HAP-1 (cell line): ENCODE results near the gene IRS2.
"Not testable (repeated sequence)": the region's sequence is repeated elsewhere in the genome, so short reads cannot be mapped to it uniquely, and the experiment has no call there.

Source experiments
- DNase-seq, 2 experiments: peaks; one replicate each; pipeline ENCODE4 v3.0.0-alpha.2; 2016 to 2020; ENCODE audit warnings: low spot score in 2 of 2
- H3K27me3 ChIP-seq: fragments of 250-450 bp; sonication (Bioruptor Pico); 2 replicates; pipeline ENCODE4 v1.5.1; 2020; ENCODE audit warnings: low read depth, mild to moderate bottlenecking, moderate library complexity
- H3K36me3 ChIP-seq: fragments of 250-450 bp; sonication (Bioruptor Pico); replicated peaks from 2 replicates; pipeline ENCODE4 v1.5.1; 2020; ENCODE audit warnings: mild to moderate bottlenecking
- H3K4me1 ChIP-seq: fragments of 250-450 bp; sonication (Bioruptor Pico); 2 replicates; pipeline ENCODE4 v1.5.1; 2020; ENCODE audit warnings: mild to moderate bottlenecking
- H3K4me3 ChIP-seq: fragments of 250-450 bp; sonication (Bioruptor Pico); 2 replicates; pipeline ENCODE4 v1.5.1; 2020; ENCODE audit warnings: mild to moderate bottlenecking, moderate library complexity
- H3K9me3 ChIP-seq: fragments of 250-450 bp; sonication (Bioruptor Pico); 2 replicates; pipeline ENCODE4 v1.5.1; 2020; ENCODE audit warnings: mild to moderate bottlenecking, moderate library complexity
- in situ Hi-C: fragments of 300-500 bp; cut with MboI; formaldehyde crosslinking; loops from 3 replicates; pipeline ENCODE4 v1.14.3; 2020; ENCODE audit warnings: low sequenced_read_pairs, inconsistent platforms, mixed read lengths

Gene IRS2

GRCh38 chr13:109737046-109737573 lies 49.3 kb downstream of the IRS2 start:
- H3K9me3 ChIP-seq = no peaks in the 10 kb centered on the region
- H3K27me3 ChIP-seq = no peaks in the 10 kb centered on the region
- no peak for DNase-seq
- H3K4me1 ChIP-seq = no peaks in the 10 kb centered on the region
- in situ Hi-C loops = no loop called here
- no peaks in the 10 kb centered on the region for H3K36me3 ChIP-seq
- H3K4me3 ChIP-seq = no peak overlapping the region

DNA sequence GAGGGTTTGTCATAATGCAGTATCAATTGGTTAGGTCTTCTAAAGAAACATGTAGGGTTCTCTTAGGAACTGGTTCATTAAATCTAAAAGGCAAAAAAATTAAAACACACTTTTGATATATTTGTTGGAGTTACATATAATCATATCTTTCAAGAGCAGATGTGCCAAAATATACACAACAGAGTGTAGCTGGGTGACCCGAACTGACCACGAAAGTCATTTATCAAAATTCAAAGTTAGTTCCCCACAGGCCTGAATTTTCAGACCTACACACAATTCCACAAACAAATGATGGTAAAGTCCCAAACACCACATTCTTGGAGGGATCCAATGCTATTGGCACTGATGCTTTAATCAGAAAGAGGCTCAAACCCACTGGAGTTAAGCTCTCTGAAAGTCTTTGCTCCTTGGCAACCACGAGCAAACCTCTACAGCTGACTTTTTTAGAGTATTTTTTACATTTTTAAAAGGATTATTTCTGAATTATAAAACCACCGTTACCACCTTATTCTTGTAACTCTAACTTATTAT lies 50.9 kb downstream of the IRS2 start:
- H3K9me3 ChIP-seq = no peaks in the 10 kb centered on the region
- no peak for DNase-seq
- H3K27me3 ChIP-seq = no peaks in the 10 kb centered on the region
- H3K36me3 ChIP-seq = no peaks in the 10 kb centered on the region
- no peak overlapping the region for H3K4me3 ChIP-seq
- no peaks in the 10 kb centered on the region for H3K4me1 ChIP-seq
- in situ Hi-C loops = no loop called here

GRCh38 chr13:109734002-109734785 lies 52.2 kb downstream of the IRS2 start:
- Histone ChIP-seq H3K27me3 (no peaks in the 10 kb centered on the region), H3K36me3 (no peaks in the 10 kb centered on the region), H3K4me3 (no peak overlapping the region), H3K4me1 (no peaks in the 10 kb centered on the region), H3K9me3 (no peaks in the 10 kb centered on the region)
- in situ Hi-C loops = no loop called here
- no peak for DNase-seq

GRCh38 chr13:109733550-109733949 lies 52.8 kb downstream of the IRS2 start:
- in situ Hi-C loops = no loop called here
- no peaks in the 10 kb centered on the region for H3K27me3 ChIP-seq
- no peak overlapping the region for H3K4me3 ChIP-seq
- no peaks in the 10 kb centered on the region for H3K36me3 ChIP-seq
- H3K9me3 ChIP-seq = no peaks in the 10 kb centered on the region
- no peaks in the 10 kb centered on the region for H3K4me1 ChIP-seq
- DNase-seq = no peak

- H3K9me3 ChIP-seq, H3K27me3 ChIP-seq, DNase-seq, H3K36me3 ChIP-seq, H3K4me1 ChIP-seq, H3K4me3 ChIP-seq, in situ Hi-C loops: not testable (repeated sequence)
These were observed 53.8 kb downstream of the IRS2 start for GRCh38 chr13:109732470-109733170.

GRCh38 chr13:109730812-109731335 lies 55.5 kb downstream of the IRS2 start:
- Histone ChIP-seq H3K36me3 (no peaks in the 10 kb centered on the region), H3K4me1 (no peaks in the 10 kb centered on the region), H3K27me3 (no peaks in the 10 kb centered on the region), H3K9me3 (no peaks in the 10 kb centered on the region), H3K4me3 (no peak overlapping the region)
- in situ Hi-C loops = no loop called here
- no peak for DNase-seq

- DNase-seq = no peak
- Histone ChIP-seq H3K4me3 (no peak overlapping the region), H3K27me3 (no peaks in the 10 kb centered on the region), H3K9me3 (no peaks in the 10 kb centered on the region), H3K36me3 (no peaks in the 10 kb centered on the region), H3K4me1 (no peaks in the 10 kb centered on the region)
- in situ Hi-C loops = no loop called here
These were observed 57.3 kb downstream of the IRS2 start for GRCh38 chr13:109728791-109729731.

GRCh38 chr13:109728061-109728460 lies 58.3 kb downstream of the IRS2 start:
- Histone ChIP-seq H3K4me3 (no peak overlapping the region), H3K4me1 (no peaks in the 10 kb centered on the region)
- in situ Hi-C loops = no loop called here

GRCh38 chr13:109727251-109727650 lies 59.1 kb downstream of the IRS2 start:
- Histone ChIP-seq H3K4me1 (no peaks in the 10 kb centered on the region), H3K4me3 (no peak overlapping the region)

More at GRCh38 chr13:109728061-109728460, 58.3 kb downstream of the IRS2 start:
- H3K27me3 ChIP-seq = no peaks in the 10 kb centered on the region
- no peaks in the 10 kb centered on the region for H3K9me3 ChIP-seq
- DNase-seq = no peak
- no peaks in the 10 kb centered on the region for H3K36me3 ChIP-seq

DNA sequence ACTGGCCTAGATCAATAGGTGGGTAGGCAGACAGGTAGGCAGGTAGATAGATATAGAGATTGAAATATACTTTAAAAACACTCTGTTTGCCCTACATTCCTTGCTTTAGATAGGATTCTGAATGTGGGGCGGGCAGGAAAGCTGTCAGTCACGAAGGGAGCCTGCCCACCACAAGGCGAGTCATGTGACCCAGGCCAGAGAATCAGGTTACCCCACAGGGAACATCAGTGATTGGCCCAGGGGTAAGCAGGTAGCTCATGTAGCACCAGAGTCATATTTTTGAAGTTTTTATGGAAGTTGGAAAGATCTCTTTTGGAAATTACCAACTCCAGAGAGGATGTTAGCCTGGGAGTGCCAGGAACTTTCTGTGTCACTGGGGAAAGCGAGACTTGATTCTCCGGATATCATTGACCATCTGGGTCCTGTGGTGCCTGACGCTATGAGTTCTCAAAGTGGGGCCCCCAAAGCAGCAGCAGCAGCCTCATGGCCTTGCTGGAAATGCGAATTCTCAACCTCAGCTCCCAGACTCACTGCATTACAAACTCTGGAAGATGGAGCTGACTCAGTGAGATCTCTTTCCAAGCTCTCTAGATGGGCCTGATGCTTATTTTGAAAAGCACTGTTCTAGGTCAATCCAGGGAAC lies 60.3 kb downstream of the IRS2 start:
- no peaks in the 10 kb centered on the region for H3K36me3 ChIP-seq

More at GRCh38 chr13:109727251-109727650, 59.1 kb downstream of the IRS2 start:
- in situ Hi-C loops = no loop called here
- Histone ChIP-seq H3K27me3 (no peaks in the 10 kb centered on the region), H3K36me3 (no peaks in the 10 kb centered on the region), H3K9me3 (no peaks in the 10 kb centered on the region)
- DNase-seq = no peak

GRCh38 chr13:109725297-109725696 lies 61.1 kb downstream of the IRS2 start:
- no peak for DNase-seq

More for the DNA sequence above, 60.3 kb downstream of the IRS2 start:
- Histone ChIP-seq H3K27me3 (no peaks in the 10 kb centered on the region), H3K9me3 (no peaks in the 10 kb centered on the region), H3K4me1 (no peaks in the 10 kb centered on the region), H3K4me3 (no peak overlapping the region)
- DNase-seq = no peak
- in situ Hi-C loops = no loop called here

DNA sequence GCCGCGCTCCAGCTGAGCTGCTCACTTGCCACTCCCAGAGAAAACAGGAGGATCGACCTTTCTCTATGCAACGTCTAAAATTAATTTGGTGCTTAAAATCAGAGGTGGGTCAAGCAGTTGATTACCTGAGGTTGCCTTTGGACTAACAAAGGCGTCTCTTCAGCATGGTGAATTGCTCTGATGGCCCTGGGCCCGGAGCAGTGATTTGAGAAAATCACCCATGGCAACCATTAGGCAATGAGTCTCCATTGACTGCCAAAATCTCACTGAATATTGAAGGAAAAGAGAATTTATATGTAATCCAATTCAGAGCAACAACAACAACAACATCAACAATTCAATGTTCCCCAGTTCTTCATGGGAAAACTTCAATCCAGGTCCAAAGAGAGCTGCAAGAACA lies 61.8 kb downstream of the IRS2 start:
- DNase-seq = no peak
- Histone ChIP-seq H3K36me3 (no peaks in the 10 kb centered on the region), H3K4me1 (no peaks in the 10 kb centered on the region), H3K9me3 (no peaks in the 10 kb centered on the region), H3K4me3 (no peak overlapping the region), H3K27me3 (no peaks in the 10 kb centered on the region)
- in situ Hi-C loops = no loop called here

More at GRCh38 chr13:109725297-109725696, 61.1 kb downstream of the IRS2 start:
- Histone ChIP-seq H3K27me3 (no peaks in the 10 kb centered on the region), H3K4me3 (no peak overlapping the region), H3K4me1 (no peaks in the 10 kb centered on the region), H3K9me3 (no peaks in the 10 kb centered on the region), H3K36me3 (no peaks in the 10 kb centered on the region)
- in situ Hi-C loops = no loop called here

DNA sequence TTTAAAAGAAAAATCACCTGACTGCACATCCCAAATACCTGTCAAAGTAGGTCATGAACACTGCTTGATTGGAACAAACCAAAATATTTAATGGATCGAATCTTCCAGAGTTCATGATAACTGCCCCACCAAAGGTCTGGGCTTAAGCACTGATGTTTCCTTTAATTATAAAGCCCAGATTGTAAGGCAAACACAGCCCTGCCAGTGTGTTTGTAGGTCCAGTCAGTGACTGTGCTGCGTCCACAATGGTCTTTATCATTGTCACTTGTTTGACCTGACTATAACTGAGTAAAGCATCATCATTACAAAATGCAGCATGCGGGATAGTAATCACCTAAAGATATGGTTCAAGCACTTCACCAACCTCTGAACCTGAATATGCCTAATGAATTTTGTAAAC lies 63.3 kb downstream of the IRS2 start:
- DNase-seq = no peak
- H3K4me3 ChIP-seq = no peak overlapping the region
- in situ Hi-C loops = no loop called here
- H3K36me3 ChIP-seq = no peaks in the 10 kb centered on the region
- no peaks in the 10 kb centered on the region for H3K27me3 ChIP-seq
- H3K4me1 ChIP-seq = no peaks in the 10 kb centered on the region
- H3K9me3 ChIP-seq = no peaks in the 10 kb centered on the region
